Anterior cingulate cortex (tissue), 58 donors: ENCODE results near the gene TANGO2.
"Not testable (repeated sequence)": the region's sequence is repeated elsewhere in the genome, so short reads cannot be mapped to it uniquely, and the experiment has no call there.

Experiments
- DNase-seq, 58 donors: peaks; one replicate each; lab custom pipeline; 2025; lab: John Stamatoyannopoulos, UW

The TANGO2 gene

GRCh38 chr22:20056696-20057386, 35.9 kb downstream of the TANGO2 start:
- DNase-seq, result no peak

DNA sequence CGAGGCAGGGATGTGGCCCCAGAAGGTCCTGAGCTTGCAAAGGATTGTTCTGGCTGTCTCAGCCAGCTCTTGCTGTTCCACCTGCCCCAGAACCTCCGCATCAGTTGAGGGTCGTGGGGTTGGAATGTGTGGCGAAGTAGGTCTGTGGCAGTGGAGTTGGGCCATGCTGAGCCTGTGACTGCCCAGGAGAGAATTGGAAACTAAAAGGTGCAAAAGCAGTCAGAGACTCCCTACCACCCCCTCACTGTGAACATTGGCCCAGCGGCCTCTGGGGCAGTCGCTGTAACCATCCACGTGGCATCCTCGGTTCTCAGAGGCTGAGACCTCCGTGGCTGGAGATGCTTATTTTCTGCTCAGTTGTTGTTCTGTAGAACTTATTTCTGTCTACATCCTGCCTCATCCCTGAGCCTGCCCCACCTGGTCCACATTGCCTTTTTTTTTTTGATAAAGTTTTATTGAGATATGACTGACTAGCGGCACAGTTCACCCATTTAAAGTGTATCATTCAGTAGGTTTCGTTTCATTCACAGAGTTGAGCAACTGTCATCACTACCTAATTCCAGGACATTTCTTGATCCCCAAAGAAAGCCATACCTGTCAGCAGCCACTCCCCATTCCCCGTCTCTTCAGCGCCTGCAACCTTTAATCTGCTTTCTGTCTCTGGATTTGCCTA, 36.8 kb downstream of the TANGO2 start:
- no peak for DNase-seq

GRCh38 chr22:20058989-20059770, 38.3 kb downstream of the TANGO2 start:
- DNase-seq, result no peak

DNA sequence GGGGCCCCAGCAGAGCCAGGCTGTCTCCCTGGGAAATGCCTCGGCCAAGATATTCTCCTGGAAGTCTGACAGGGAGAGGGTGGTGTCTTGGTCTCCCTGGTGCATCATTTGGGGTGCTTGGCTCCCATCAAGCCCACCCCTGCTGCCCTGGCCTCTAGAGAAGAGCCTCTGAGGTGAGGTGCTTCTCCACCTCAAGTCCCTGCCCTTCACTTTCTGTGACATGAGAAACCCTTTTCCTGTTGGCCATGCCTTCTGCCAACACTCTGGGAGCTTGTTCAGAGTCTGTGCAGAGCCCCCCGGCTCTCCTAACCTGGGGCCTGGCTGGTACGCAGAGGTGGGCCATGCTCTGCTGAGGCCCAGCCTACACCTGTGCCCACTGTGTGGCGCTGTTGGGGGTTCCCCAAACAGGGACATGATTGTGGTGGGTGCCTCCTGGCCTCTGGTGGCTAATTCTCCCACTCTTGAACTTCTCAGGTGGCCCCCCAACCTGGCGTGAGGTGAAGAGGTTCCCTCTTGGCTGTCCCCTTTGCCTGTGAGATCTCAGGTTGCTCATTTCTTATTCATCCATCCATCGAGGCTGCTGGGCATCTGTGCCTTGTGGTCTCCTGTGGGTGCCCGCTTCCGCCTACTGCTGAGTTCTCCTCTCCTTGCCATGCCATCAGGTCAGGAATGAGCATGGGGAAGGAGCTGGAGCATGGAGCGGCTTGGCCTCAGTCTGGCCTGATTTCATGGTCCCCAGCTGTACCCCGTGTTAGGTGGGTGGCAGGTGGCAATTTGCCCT, 40.0 kb downstream of the TANGO2 start:
- no peak for DNase-seq

DNA sequence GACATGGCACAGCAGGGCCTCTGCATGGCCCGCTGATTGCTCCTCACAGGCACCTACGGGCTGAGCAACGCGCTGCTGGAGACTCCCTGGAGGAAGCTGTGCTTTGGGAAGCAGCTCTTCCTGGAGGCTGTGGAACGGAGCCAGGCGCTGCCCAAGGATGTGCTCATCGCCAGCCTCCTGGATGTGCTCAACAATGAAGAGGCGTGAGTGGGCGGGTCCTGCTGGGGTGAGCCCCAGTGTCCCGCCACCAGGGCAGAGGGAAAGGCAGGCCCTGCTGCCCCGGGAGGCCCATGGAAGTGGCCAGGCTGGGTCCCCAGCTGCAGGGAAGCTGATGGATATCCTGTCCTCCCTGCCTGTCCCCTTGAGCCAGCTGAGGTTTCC, 40.6 kb downstream of the TANGO2 start:
- DNase-seq, result peak in 4 of 58 donors; percentile 12 to 23 (median 18)

DNA sequence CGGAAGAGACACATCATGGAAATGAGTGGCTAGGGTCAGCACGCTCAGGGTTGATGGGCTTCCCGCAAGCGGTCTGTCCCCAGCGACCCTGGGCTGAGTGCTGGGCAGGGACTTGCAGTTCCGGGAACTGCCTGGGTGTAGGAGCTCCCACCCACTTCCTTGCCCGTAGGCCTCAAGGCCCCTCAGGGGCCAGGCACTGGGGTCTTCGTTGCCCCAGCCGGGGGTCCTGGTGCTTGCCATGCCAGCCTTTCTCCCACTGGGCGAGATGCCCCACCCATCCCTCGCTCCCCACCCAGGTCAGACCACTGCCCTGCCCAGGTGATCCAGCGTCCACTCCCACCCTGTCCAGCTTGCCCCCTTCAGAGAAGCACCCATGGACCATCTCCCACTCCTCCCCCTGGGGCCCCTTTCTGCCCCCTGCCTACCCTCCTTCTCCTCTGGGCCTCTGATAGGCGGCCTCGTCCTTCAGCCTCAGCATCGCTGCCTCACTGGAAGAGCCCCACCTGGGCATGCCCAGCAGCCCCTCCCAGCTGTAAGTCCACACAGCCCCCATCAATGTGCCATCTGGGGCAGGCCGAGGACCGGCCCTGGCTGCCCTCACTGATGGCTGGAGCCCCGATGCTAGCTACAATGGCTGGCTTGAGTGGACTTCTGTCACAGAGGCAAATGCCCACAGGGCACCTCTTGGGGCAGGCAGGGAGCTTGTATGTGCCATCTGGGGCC, 41.3 kb downstream of the TANGO2 start:
- no peak for DNase-seq

DNA sequence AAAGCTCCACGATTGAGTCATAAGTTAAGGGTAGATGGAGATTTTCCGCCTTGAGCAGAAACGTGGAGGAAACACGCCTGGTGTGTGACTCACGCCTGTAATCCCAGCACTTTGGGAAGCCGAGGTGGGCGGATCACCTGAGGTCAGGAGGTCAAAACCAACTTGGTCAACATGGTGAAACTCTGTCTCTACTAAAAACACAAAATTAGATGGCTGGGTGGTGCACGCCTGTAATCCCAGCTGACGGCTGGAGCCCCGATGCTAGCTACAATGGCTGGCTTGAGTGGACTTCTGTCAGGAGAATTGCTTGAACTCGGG, 41.8 kb downstream of the TANGO2 start:
- no peak for DNase-seq

- no peak for DNase-seq
These were observed 42.6 kb downstream of the TANGO2 start for GRCh38 chr22:20063271-20064139.

- no peak for DNase-seq
These were observed 43.2 kb downstream of the TANGO2 start for GRCh38 chr22:20064140-20064480.

DNA sequence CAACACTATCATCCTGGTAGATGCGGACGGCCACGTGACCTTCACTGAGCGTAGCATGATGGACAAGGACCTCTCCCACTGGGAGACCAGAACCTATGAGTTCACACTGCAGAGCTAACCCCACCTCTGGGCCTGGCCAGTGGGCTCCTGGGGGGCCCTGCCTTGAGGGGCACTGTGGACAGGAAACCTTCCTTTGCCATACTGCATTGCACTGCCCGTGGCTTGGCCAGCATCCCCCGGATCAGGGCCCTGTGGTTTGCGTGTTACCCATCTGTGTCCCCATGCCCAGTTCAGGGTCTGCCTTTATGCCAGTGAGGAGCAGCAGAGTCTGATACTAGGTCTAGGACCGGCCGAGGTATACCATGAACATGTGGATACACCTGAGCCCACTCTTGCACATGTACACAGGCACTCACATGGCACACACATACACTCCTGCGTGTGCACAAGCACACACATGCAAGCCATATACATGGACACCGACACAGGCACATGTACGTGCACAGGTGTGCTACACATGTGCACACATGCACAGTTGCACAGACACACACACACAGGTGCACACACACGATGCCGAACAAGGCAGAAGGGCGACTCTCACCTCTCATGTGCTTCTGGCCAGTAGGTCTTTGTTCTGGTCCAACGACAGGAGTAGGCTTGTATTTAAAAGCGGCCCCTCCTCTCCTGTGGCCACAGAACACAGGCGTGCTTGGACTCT, 43.8 kb downstream of the TANGO2 start:
- DNase-seq, result no peak

GRCh38 chr22:20065896-20066616, 45.1 kb downstream of the TANGO2 start:
- no peak for DNase-seq

DNA sequence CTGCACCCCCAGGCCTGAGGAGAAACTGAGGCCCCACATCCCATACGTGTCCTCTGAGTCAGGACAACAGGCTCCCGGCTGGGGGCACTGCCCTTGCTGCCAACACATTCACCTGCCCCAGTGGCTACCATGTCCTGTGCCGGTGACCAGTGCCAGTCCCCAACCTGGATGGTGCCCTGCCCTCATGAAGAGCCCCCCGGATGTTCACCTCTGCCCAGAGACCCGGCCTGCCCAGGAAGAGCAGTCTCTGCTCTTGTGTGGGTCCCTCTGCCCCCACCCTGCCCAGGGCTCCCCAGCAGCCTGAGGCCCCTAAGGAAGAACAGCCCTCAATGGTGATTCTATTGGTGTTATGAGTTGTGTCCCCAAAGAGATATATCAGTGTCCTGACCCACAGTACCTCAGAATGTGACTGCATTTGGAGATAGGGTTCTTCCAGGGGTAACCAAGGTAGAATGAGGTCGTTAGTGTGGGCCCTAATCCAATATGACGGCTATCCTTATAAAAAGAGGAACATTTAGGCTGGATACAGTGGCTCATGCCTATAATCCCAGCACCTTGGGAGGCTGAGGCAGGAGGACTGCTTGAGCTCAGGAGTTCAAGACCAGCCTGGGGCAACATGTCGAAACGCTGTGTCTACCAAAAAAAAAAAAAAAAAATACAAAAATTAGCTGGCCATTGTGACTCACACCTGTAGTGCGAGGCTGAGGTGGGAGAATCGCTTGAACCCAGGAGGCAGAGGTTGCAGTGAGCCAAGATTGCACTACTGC, 45.9 kb downstream of the TANGO2 start:
- no peak for DNase-seq

DNA sequence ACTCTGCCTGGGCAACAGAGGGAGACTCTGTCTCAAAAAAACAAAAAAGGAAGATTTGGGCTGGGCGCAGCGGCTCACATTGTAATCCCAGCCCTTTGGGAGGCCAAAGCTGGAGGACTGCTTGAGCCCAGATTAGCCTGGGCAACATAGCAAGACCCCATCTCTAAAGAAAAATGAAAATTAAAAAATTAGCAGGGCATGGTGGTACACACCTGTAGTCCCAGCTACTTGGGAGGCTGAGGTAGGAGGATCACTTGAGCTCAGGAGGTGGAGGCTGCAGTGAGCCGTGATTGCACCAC, 46.4 kb downstream of the TANGO2 start:
- not testable (repeated sequence) for DNase-seq

DNA sequence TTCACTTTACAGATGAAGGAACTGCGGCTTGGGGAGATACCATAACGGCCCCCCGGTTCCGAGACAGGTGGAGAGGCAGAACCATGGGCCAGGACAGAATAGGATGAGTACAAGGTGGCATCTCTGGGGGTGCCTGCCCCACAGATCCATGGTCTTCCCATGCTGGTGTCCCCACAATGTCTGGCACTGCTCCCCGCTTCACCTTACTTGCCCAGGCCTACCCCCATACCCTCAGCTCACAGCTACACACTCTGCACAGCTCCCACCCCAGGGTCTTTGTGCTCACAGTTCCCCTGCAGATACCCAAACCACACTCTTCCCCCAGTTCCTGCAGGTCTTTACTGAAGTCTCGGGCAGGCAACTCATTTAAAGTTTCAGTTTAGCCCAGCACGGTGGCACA, 47.7 kb downstream of the TANGO2 start:
- no peak for DNase-seq

- no peak for DNase-seq
These were observed 48.6 kb downstream of the TANGO2 start for GRCh38 chr22:20069331-20070042.

DNA sequence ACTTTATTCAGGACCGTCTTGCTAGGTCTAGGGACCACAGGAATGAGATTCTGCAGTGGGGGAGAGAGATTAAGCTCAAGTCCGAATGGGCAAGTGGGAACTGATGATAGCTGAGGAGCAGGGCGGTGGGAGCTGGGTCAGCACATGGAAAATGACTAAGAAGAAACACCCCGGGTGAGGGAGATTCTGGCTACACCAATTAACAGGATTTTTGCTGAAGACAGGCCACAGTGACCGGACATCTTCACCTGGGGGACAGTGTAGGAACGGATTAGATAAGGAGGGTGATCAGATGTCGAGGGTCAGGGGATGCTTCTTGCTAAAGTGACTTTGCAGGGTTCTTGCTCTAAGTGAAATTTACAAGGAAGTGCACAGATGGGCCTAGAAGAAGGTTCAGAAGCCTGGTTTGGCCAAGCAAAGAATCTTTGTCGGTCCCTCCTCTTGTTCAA, 50.6 kb downstream of the TANGO2 start:
- no peak for DNase-seq
